SKM-1 treated with dmso at 0.1 percent for 144 hours (cell line): Measurements from ENCODE around the gene RNF111.
A peak's percentile ranks its signal among the peaks of the same experiment; 100 is the strongest.

Experiments used
- DNase-seq: peaks from one replicate; lab custom pipeline; 2025; ENCODE audit not compliant: unreplicated experiment; lab: John Stamatoyannopoulos, UW

RNF111 gene

GRCh38 chr15:58987491-58988005, at the start of gene RNF111:
Gene RNF111 (plus strand): TSS chr15:58987663. CDS start chr15:59030823, 43,160 bp downstream.
- DNase-seq: peak; percentile 96

- no peak for DNase-seq
Observed at GRCh38 chr15:58947179-58947578, 40.3 kb upstream of the RNF111 start.

GRCh38 chr15:58951388-58952007, 36.0 kb upstream of the RNF111 start:
- no peak for DNase-seq

DNA sequence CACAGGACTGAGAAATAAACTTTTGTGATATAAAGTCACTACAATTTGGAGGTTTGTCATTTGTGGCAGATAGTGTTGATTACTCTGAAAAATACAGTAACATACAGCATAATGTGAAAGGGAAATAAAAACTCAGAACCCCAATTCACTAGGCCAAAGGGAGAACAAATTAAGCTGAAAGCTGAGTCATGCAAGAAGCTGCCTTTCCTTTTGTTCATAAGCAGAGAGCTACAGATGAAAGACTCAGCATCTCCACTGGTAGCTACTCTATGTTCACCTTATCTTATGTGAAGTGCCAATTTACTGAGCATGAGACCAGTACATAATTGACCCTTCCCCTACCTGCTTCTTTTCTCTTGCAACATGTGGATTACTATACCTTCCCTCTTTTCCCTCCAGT, 34.7 kb upstream of the RNF111 start:
- no peak for DNase-seq

GRCh38 chr15:58957101-58957973, 30.1 kb upstream of the RNF111 start:
- DNase-seq: peak; percentile 59

DNA sequence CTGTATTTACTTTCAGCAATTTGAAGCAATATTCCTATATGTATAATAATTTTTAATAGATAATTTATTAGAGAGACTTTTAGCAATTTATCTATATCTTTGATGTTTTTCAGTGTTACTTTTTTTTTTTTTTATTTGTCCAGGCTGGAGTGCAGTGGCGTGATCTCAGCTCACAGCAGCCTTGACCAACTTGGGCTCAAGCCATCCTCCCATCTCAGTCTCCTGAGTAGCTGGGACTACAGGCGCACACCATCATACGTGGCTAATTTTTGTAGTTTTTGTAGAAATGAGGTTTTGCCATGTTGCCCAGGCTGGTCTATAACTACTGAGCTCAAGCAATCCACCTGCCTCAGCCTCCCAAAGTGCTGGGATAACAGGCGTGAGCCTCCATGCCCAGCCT, 28.7 kb upstream of the RNF111 start:
- no peak for DNase-seq

DNA sequence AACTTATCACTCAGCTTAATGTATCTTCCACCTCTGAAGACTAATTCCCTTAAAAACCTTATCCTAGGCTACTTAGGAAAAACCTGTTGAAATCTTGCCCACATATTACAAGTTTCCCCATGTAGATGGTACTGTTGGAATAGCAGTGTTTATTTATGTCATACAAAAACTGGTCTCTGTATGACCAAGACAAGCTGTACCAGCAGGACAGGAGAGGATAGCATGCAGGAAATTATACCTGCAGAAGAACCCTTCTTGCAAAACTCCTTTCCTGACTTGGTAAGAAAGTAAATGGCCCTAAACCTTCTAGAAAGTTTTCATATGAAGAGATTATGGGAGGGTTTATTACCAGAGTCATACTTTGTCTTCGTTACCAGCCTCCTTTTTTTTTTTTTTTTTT, 25.3 kb upstream of the RNF111 start:
- no peak for DNase-seq

DNA sequence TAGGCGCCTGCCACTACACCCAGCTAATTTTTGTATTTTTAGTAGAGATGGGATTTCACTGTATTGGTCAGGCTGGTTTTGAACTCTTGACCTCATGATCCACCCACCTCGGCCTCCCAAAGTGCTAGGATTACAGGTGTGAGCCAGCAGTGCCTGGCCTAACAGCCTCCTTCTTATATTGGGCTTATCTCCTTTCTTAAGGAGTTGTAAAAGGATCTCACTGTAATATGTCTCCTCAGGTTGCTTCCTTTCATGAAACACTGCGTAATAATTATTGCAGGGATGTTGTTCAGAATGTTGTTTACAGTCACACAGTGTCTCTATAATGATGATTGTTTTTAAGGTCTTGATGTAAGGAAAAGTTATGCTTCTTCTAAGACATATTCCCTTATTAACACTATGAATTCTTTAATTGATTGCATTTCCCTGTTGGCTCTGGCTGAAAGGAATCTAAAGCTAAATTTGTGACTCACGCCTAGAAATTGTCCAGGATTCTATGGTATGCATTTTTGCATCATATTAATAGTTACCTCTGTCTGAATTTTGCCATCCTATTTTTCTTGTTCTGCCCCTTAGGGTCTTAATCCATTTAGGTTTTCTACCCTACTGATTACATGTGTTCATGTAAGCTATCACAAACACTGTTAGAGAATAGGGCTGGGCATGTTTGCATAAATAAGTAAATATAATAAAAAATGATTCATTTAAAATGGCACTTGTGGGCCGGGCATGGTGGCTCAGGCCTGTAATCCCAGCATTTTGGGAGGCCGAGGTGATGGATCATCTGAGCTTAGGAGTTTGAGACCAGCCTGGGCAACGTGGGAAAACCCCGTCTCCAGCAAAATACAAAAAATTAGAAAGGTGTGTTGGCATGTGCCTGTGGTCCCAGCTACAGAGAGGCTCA, 24.5 kb upstream of the RNF111 start:
- DNase-seq: no peak

DNA sequence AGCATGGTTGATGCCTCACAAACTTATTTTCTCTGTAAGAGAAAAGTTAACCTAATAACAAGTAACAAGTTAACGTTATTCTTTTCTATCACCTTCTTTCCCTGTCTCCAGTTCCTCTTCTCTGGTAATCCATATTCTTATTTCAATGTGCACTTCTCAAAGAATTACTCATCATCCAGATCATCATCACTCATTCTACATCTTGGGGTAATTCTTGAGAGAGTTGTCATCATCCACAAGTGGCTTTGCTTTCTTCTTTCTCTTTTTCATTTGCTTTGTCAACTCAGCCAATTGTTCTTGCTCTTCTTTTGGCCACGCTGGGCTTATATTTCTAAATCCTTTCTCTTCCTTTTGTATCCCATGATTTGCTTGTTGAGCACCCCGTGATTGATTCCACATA, 20.8 kb upstream of the RNF111 start:
- no peak for DNase-seq

GRCh38 chr15:58967479-58967878, 20.0 kb upstream of the RNF111 start:
- DNase-seq: no peak

DNA sequence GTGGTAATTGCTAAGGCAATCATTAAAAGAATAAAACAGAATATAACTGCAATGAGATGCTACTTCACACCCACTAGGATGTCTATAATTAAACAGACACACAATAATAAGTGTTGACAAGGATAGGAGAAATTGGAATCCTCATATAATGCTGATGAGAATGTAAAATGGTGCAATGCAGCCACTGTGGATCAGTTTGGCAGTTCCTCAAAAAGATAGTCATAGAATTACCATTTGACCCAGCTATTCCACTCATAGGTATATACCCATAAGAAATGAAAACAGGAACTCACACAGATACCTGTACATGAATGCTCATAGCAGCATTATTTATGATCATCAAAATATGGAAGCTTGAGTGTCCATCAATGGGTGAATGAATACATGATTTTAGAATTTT, 9.6 kb upstream of the RNF111 start:
- no peak for DNase-seq

DNA sequence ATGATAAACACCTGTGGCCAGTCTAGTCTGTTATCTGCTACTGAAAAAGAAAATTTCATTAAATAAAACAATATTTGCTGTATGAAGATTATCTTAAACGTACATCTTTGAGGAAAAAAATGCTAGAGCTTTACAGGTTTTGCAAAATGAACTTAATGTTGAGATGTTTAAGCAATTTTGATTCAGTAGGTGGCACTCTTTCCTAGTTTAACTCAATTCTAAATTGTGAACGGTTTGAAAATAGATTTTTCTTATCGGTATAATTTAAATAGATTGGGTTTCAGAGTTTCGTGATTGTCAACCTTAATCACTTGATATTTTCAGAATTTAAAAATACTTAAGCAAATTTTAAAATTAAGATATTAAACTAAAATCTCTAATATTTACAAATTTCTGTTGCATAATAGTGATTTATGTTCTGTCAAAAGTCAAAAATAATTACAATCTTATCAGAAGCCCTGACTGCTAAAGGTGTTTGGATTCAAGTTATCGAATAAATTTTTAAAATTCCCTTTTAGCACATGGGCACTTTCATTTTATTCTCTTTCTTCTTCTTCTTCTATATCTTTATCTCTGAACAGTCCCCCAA, 7.0 kb upstream of the RNF111 start:
- peak; percentile 24 for DNase-seq

GRCh38 chr15:58981808-58982475, 5.5 kb upstream of the RNF111 start:
- no peak for DNase-seq

DNA sequence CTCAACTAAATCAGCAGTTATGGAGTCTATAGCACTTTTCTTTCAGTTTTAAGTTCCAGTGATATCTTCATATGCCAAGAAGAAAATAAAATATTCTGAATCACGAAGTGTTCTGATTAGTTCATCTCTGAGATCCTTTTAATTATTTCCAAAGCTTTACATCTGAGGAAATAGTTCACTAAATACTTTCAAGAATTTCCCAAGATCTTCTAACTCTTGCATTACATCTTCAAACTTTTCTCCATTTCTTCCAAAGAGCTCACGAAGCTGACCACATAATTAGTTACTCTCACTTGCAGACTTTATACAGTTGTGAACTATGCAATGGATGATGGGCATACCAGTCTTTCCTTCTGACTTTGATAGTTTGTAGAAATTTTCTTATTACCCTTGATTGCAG, 4.2 kb upstream of the RNF111 start:
- DNase-seq: no peak

- no peak for DNase-seq
Observed at GRCh38 chr15:58985443-58985842, 2.0 kb upstream of the RNF111 start.

GRCh38 chr15:58987036-58987435, 427 bp upstream of the RNF111 start:
- no peak for DNase-seq

- peak; percentile 63 for DNase-seq
Observed at GRCh38 chr15:58988006-58988785, 733 bp downstream of the RNF111 start.

GRCh38 chr15:58992181-58992580, 4.7 kb downstream of the RNF111 start:
- DNase-seq: no peak

GRCh38 chr15:58994906-58995453, 7.5 kb downstream of the RNF111 start:
- no peak for DNase-seq
